HepG2 (cell line): ENCODE data around the gene TMEM258. TPM values are rescaled to one million over a fixed set of nuclear protein-coding genes. Genes with fewer than 3 reads are reported as not detected.
A peak's percentile ranks its signal among the peaks of the same experiment; 100 is the strongest.

Experiments
- AHDC1 ChIP-seq: sonication (generic); formaldehyde crosslinking; IDR thresholded peaks from 2 replicates; pipeline ENCODE4 v1.5.1; 2020; ENCODE audit warnings: mild to moderate bottlenecking, missing genetic modification reagents, borderline replicate concordance
- CAMTA2 ChIP-seq: sonication (generic); formaldehyde crosslinking; IDR thresholded peaks from 2 replicates; pipeline ENCODE4 v1.4.0; 2020; ENCODE audit warnings: mild to moderate bottlenecking, missing genetic modification reagents, borderline replicate concordance
- DBP ChIP-seq: sonication (generic); formaldehyde crosslinking; IDR thresholded peaks from 2 replicates; pipeline ENCODE4 v1.4.0; 2020; ENCODE audit warnings: missing genetic modification reagents; ENCODE audit errors: not compliant biosample characterization
- FOXP4 ChIP-seq: sonication (generic); formaldehyde crosslinking; IDR thresholded peaks from 2 replicates; pipeline ENCODE4 v1.4.0; 2020; ENCODE audit warnings: missing genetic modification reagents
- HCFC1 ChIP-seq: fragments of 150-350 bp; IDR thresholded peaks from 2 replicates; pipeline ENCODE4 v1.6.1; 2014; ENCODE audit warnings: low read depth, low read length
- HMGXB3 ChIP-seq: sonication (generic); formaldehyde crosslinking; IDR thresholded peaks from 2 replicates; pipeline ENCODE4 v1.4.0; 2020; ENCODE audit warnings: missing genetic modification reagents, borderline replicate concordance
- MIER3 ChIP-seq: IDR thresholded peaks from 2 replicates; pipeline ENCODE4 v1.6.1; 2016; ENCODE audit warnings: missing compliant biosample characterization, borderline replicate concordance
- MXD1 ChIP-seq: sonication (generic); formaldehyde crosslinking; IDR thresholded peaks from 2 replicates; pipeline ENCODE4 v1.4.0; 2020; ENCODE audit warnings: mild to moderate bottlenecking, missing genetic modification reagents
- SIX4 ChIP-seq: sonication (generic); formaldehyde crosslinking; IDR thresholded peaks from 2 replicates; pipeline ENCODE4 v1.4.0; 2020; ENCODE audit warnings: missing genetic modification reagents
- TP53 ChIP-seq: sonication (generic); formaldehyde crosslinking; conservative IDR thresholded peaks from 2 replicates; pipeline ENCODE4 v1.4.0; 2020; ENCODE audit warnings: missing genetic modification reagents
- ZKSCAN5 ChIP-seq: sonication (generic); formaldehyde crosslinking; IDR thresholded peaks from 2 replicates; pipeline ENCODE4 v1.5.1; 2020; ENCODE audit warnings: mild to moderate bottlenecking, missing genetic modification reagents
- ZKSCAN8 ChIP-seq: IDR thresholded peaks from 2 replicates; pipeline ENCODE4 v1.6.1; 2016; ENCODE audit warnings: borderline replicate concordance, missing genetic modification reagents, missing compliant biosample characterization
- ZNF24 ChIP-seq: fragments of 450-650 bp; IDR thresholded peaks from 2 replicates; pipeline ENCODE4 v1.6.1; 2017; ENCODE audit warnings: antibody characterized with exemption, mild to moderate bottlenecking
- ZNF580 ChIP-seq: IDR thresholded peaks from 2 replicates; pipeline ENCODE4 v1.6.1; 2016; ENCODE audit warnings: low read depth, borderline replicate concordance
- polyA plus RNA-seq, 8 experiments: library from polyadenylated mRNA; depleted of rRNA in 3 of 8; stranded (reverse) in 7 of 8; unstranded in 1 of 8; fragments of >200 nt; fragmentation: Illumina TruSeq in 4 of 8; extraction: Trizol in 4 of 8; gene quantifications; 2 replicates each; pipeline versions ENCODE4 v1.2.1 to v1.2.3, GENCODE V29; 2011 to 2016; ENCODE audit warnings: low read depth in 4 of 8, missing spikeins in 1 of 8, mixed read lengths in 1 of 8; ENCODE audit not compliant: insufficient read depth in 1 of 8
- total RNA-seq, 5 experiments: library from RNA; depleted of rRNA; stranded (reverse); fragments of >200 nt; fragmentation: Illumina TruSeq; extraction: Trizol; gene quantifications; 2 replicates each; pipeline ENCODE4 v1.2.3, GENCODE V29; 2016; ENCODE audit warnings: low read depth in 1 of 5

Gene TMEM258
- total and polyA plus RNA-seq, 2 of the 13 experiments (the other 11 are each of a cell fraction or from before 2014, with no cell fraction given): 175 to 424 TPM

GRCh38 chr11:61792310-61793082 lies at the start of gene TMEM258, which contains the start of gene FEN1 (continued):
- TF ChIP-seq FOXP4 (CRISPR knock-in tag) (peak; percentile 12; the same call in 1 of the 2 replicates), ZNF24 (no peak), TP53 (CRISPR knock-in tag) (no peak), HCFC1 (peak; percentile 80), CAMTA2 (CRISPR knock-in tag) (no peak), MIER3 (CRISPR knock-in tag) (peak; percentile 66), SIX4 (CRISPR knock-in tag) (no peak), ZKSCAN5 (CRISPR knock-in tag) (no peak), AHDC1 (no peak), MXD1 (CRISPR knock-in tag) (peak; percentile 91; the same call in 1 of the 2 replicates), ZNF580 (CRISPR knock-in tag) (no peak), HMGXB3 (no peak), DBP (CRISPR knock-in tag) (no peak), ZKSCAN8 (CRISPR knock-in tag) (no peak; the same call in 1 of the 2 replicates)
